Fibroblast of skin of left quadriceps (primary cell): ENCODE data around the gene LYAR.
"Not testable (repeated sequence)": the region's sequence is repeated elsewhere in the genome, so short reads cannot be mapped to it uniquely, and the experiment has no call there.

ENCODE experiments used
- DNase-seq, 2 experiments: peaks; one replicate each; pipeline ENCODE4 v3.0.0-alpha.2; 2013; ENCODE audit warnings: low read depth in 2 of 2

LYAR gene

GRCh38 chr4:4260185-4260751 is 29.7 kb downstream of the LYAR start:
- peak; percentile 19 to 21 for DNase-seq

DNA sequence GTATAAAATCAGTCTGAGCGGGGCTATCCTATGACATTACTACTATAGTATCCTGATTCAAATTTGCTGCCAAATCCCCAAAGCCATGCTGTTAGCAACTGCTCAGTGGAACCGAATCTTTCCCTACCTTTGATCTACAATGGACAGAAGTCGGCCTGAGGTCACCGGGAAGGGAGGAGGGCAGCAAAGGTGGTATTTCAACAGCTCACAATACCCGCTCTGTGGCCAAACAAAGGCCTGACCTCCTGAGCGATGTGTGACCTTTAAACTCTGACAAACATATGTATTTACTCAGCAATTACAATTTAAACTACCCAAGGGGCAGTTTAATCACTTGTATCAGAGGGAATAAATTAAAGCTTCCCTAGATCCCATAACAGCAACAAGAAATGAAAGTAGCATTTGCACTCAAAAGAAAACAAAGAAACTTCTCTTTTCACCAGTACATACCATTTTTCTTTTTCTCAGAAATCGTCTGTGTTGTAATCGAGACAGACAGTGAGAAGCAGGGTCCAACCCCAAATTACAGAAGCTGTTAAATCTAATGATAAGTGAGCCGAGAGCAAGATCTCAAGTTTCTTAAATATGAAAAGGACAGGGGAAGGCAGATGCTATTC is 30.4 kb downstream of the LYAR start:
- no peak for DNase-seq

DNA sequence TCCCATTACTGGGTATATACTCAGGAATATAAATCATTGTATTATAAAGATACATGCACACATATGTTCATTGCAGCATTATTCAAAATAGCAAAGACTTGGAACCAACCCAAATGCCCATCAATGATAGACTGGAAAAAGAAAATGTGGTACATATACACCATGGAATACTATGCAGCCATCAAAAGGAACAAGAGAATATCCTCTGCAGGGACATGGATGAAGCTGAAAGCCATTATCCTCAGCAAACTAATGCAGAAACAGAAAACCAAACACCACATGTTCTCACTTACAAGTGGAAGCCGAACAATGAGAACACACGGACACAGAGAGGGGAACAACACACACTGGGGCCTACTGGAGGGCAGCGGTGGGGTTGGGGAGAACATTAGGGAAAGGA is 32.2 kb downstream of the LYAR start:
- DNase-seq = not testable (repeated sequence)

DNA sequence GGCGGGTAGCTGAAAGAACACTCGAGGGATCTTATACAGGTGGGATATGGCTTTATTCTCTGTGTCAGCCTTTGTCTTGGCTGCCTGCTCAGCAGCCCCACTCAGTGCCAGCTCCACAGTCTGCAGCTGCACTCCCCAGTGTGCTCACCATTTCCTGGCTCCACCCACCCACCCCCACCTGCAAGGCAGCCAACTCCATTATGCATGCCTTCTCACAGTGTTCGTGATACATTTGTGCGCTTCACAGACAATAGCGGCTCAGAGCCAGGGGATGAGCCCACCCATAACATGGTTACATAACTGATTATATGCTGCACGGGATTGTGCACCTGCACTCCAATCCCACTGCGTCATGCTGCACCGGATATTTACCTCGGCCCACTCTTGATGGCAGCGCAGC is 33.2 kb downstream of the LYAR start:
- DNase-seq = no peak

DNA sequence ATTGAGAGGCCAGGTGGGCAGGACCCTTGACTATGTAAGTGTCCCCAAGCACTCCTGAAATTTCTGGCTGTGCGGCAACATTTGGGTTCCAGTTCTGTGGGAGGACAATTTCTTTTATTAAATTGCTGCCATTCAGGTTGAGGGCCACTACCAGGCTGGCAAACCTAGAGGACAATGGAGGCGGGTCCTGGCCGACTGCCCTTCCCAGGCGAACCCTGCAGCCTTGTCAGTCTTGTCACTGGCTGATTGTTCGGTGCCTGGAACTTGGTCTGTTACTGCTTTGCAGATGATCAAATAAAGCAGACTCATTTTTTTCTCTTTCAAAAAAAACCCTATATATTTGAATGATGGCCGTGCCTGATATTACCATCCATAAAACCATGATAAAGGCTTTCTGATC is 35.3 kb downstream of the LYAR start:
- DNase-seq = no peak

DNA sequence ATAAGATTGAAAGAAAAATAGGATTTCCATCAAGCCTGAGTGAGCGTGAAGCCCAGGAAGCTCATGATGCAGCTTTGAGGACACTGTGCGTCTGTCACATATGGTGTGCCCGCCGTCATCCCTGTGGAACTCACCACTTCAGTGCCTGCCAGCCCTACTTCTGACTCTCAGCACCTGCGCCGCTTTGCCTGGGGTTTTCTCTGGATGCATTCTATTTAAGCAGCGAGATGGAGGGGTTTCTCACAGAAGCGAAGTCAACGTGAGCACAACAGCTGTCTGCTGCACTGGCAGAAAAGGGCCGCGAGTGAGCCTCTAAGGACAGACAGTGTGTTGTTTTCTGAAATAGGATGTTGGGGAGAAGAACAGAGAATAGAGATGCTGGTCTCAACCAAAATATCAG is 35.8 kb downstream of the LYAR start:
- DNase-seq = no peak

DNA sequence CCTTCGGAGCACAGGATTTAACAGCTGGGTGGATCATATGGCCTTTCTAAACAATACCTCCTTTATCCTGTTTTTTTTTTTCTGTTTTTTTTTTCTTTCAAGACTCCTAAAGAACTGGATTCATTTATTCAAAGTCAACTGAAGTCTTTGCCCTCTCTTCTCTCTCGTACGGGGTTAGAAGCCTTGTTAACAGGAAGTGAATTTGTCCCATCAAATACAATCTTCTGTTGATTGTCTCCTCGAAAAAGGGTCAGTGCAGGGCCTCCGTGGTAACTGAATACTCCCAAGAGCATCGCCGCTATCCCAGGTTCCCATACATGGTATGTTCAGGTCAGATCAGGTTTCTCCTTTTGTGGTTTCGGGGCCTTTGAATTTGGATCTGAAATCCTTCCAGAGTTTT is 40.1 kb downstream of the LYAR start:
- DNase-seq = no peak

DNA sequence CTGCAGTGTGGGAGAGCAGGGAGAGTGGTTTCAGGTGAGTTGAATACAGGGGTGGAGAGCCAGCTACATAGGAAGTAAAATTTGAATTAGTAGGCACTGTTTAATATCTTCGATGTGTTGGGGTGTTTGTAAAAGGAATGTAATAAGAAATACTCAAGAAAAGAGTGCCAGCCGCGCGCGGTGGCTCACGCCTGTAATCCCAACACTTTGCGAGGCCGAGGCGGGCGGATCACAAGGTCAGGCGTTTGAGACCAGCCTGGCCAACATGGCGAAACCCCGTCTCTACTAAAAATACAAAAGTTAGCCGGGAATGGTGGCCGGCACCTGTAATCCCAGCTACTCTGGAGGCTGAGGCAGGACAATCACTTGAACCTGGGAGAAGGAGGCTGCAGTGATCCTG is 40.6 kb downstream of the LYAR start:
- DNase-seq = not testable (repeated sequence)

DNA sequence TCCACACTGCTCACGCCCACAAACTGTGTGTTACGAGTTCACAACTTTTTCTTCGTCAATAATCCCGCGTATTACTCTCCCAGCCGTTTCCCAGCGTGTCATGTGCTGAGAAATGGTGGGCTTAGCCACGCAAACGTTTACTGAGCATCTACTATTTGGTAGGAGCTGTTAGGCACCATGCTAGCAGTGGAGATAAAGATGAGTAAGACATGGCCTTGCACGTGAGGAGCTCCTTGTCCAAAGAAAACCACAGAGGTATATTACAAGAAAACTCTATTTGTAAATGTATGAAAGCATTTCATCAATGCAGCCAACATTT is 41.1 kb downstream of the LYAR start:
- DNase-seq = no peak

GRCh38 chr4:4248029-4248884 is 41.7 kb downstream of the LYAR start, which contains the start of gene TMEM128:
TSS of gene TMEM128 (minus strand) at chr4:4248223. CDS start at chr4:4248202, 21 bp downstream.
- peak; percentile 81 for DNase-seq

DNA sequence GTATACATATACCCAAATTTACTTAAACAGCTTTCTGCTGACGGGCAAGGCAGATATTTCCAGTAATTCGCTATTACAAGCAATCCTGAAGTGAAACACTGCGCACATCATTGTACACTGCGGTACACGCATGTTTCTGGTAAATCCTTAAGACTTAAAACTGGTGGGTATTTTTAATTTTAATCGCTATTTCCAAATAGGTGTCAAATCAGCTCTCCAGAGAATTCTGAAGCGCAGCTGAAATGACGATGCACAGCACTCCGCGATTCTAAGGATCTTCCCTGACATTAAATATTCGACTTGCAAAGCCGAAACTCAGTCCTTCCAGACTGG is 42.3 kb downstream of the LYAR start:
- DNase-seq = no peak

DNA sequence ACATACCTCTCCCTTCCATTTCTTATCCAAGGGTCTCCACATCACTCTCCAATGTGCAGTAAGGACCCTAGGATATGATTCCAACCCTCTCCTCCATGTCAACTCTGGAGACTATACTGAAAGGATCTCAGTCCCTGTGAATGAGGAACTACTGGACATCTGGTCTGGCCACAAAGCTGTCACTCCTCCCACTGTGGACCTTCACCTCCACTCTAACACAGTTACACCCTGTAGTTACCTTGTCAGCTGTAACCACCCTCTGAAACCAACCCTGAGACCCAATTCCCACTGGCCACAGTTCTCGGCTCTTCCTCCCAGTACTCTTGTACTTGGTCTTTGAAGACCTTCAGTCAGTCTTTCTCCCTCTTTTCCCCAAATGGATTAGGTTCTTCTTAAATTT is 44.8 kb downstream of the LYAR start:
- no peak for DNase-seq

DNA sequence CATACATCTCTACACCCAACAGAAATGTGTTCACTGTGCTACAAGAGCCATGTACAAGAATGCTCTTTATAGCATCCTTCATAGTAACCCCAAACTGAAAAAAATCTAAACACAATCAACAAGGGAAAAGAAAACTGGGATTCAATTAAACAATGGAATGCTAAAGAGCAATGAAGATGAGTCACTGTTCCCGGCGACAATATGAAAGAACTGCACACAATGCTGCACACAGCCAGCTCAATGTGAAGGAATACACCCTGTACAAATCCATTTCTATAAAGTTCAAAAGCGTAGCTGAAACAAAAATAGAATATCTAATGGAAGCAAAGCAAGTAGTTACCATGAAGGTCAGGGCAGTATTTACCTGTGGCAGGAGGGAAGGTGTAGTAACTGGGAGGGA is 50.4 kb downstream of the LYAR start:
- DNase-seq = not testable (repeated sequence)

DNA sequence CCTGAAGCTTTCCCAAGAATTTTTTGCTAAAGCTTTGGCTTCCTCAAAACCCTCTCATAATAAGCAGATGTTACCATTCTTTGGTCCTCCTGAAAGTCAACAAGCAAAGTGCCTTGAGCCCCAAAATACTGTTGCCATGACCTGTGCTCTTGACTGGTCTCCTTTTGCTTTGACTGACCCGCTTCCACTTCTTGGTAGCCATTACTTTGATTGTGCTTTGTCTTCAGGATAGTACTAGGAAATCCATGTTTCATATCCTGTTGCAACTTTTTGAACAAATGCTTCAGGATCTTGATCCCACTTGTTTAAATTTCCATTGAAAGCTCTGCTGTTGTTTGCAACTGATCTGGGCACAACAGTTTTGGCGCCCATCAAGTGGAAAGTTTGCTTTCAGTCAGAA is 56.3 kb downstream of the LYAR start:
- DNase-seq = no peak

- no peak for DNase-seq
These were observed 61.6 kb downstream of the LYAR start for GRCh38 chr4:4228356-4228668.

DNA sequence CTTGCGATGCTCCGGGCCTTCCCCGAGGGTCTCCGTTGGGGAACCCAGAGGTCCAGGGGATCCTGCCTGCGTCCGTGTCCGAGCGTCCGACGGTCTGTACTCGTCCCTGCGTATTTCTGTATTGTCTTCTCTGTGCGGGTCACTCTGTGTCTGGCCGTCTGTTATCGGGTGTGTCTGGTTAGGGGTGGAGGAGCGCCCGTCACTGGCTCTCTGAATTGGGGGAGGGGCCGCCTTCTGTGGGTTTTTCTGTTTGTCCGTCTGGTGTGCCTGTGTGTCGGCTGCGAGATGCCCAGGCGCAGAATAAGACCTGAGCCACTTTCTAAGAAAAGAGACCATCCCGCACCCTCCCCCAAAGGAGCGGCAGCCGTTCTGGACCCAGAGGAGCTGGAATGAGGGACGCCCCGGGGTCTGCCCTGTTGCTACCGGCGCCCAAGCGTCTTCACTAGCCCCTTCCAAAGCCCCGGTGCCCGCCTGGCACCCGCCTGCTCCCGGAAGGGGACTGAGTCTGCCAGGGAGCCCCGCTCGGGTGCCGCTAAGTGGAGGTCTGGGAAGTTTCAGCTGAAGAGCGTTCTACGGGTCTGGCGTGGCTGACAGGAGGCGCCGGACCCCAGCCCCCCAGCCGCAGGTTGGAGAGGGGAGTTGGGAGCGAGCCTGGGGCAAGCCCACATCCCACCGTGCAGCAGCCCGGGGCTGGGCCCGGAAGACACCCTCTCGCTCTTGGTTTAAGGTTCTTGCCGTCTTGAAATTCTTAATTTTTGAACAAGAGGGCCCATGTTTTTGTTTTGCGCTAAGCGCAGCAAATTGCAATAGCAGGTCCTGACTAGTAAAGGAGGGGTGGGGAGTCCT is 62.2 kb downstream of the LYAR start:
- no peak for DNase-seq

DNA sequence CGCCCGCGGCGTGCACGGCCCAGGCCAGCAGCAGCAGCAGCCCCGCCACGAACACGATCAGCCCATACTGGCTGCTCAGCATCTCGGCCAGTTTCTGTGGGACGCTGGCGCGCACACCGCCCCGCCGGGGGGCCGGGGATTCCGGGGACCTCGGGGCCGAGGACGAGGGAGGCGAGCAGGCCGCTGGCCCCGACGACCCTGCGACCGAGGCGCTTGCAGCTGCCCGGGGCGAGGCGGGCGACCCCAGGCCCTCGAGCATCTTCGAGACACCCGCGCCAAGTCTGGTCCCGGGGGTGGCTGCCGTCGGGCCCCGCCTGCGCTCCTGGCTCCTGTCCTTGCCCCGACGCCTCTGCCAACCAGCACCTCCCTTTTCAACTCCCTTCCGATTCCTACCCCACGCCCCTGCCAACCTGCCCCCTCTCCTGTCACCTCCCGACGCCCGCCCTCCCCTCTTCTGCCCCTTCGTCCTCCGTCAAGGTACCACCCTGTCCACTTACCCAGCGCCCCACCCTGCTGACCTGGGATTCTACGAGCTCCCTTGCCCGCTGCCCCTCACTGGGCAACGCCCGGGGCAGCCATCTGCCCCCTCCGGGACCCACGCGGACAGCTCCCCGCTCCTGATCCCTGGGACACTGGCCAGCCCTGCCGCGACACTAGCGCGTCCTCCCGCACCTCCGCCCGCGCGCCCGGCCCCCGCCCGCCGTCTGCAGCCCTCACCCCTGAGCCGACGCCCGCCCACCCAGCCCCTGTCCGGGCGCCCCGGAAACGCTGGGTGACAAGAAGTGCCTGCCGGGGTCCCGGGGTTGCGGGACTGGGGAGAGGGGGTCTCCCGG is 63.1 kb downstream of the LYAR start, which contains the start of gene OTOP1:
Gene OTOP1, minus strand, starts transcription at position 324 of the 833 bp plus-strand sequence. Its CDS starts 65 bp downstream, at position 259.
- no peak for DNase-seq

DNA sequence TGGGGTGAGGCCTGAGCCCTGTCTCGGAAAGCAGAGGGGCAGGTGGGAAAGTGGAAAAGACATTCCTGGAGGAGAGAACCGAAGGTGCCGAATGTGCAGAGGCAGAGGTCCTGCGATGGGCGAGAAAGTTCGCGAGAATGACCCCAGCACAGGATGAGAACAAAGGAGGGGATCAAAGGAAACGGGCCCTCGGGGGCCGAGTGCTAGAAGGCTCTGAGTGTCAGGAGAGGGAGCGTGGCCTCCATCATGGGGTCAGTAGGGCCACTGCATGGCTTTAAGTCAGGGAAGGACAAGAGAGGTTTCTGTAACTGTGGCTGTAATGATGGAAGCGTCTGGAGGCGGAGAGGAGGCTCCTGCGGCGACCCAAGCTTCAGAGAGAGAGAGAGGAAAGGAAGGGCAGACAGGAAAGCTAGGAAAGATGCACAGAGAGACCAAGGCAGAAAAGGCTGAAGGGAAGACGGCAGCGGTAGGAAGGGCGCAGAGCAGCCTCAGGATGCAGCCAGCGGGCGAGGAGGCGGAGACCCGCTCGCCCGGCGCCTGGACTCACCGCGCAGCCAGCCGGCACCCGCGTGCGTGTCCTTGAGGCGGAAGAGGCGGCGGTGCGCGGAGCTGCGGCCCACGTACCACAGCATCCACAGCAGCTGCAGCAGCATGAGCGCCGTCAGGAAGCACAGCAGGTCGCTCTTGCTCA is 63.9 kb downstream of the LYAR start:
- DNase-seq = no peak
